H1 (cell line): ENCODE data around the gene ATXN2. TPM values are rescaled to one million over a fixed set of nuclear protein-coding genes. Genes with fewer than 3 reads are reported as not detected.

ENCODE experiments used
- CTCF ChIA-PET: fragments of 300-600 bp; sonication (Branson Sonifier 250); formaldehyde crosslinking; loops from one replicate; lab custom pipeline; 2021; ENCODE audit not compliant: partially characterized antibody; lab: Charles Lee
- POLR2A ChIA-PET: fragments of 300-600 bp; sonication (Branson Sonifier 250); formaldehyde crosslinking; loops from one replicate; lab custom pipeline; 2021; ENCODE audit warnings: inconsistent platforms; ENCODE audit not compliant: partially characterized antibody; lab: Charles Lee
- DNase-seq, 2 experiments: peaks; one replicate each; pipeline versions ENCODE4 v3.0.0 to v3.0.0-alpha.2; 2010 to 2022; ENCODE audit warnings: low spot score in 2 of 2, low read depth in 1 of 2, mixed read lengths in 1 of 2
- FAIRE-seq: peaks from 2 replicates; lab custom pipeline; 2011; peaks lifted over from hg19 to GRCh38; lab: Jason Lieb, UNC
- H2AFZ ChIP-seq: 2 replicates; pipeline ENCODE4 v1.8.1; 2012; ENCODE audit warnings: low read length, inconsistent platforms
- H2AK5ac ChIP-seq: 2 replicates; pipeline ENCODE4 v1.6.1; 2013; ENCODE audit warnings: low read depth, low read length
- H2BK120ac ChIP-seq: replicated peaks from 2 replicates; pipeline ENCODE3; 2013; ENCODE audit warnings: low read depth, low read length, inconsistent platforms
- H2BK12ac ChIP-seq: 2 replicates; pipeline ENCODE4 v1.6.1; 2013; ENCODE audit warnings: low read depth, low read length
- H2BK15ac ChIP-seq: 2 replicates; pipeline ENCODE4 v1.6.1; 2013; ENCODE audit warnings: low read length
- H2BK20ac ChIP-seq: 2 replicates; pipeline ENCODE4 v1.6.1; 2013; ENCODE audit warnings: low read length
- H2BK5ac ChIP-seq: 2 replicates; pipeline ENCODE4 v1.6.1; 2013; ENCODE audit warnings: low read depth, low read length
- H3K14ac ChIP-seq: 2 replicates; pipeline ENCODE4 v1.6.1; 2013; ENCODE audit warnings: inconsistent platforms; ENCODE audit not compliant: insufficient read length
- H3K18ac ChIP-seq: 2 replicates; pipeline ENCODE4 v1.6.1; 2013; ENCODE audit warnings: low read length; ENCODE audit errors: extremely low read depth
- H3K23ac ChIP-seq: 2 replicates; pipeline ENCODE4 v1.6.1; 2013; ENCODE audit warnings: inconsistent platforms; ENCODE audit not compliant: insufficient read length
- H3K23me2 ChIP-seq: 2 replicates; pipeline ENCODE4 v1.6.1; 2013; ENCODE audit warnings: low read depth, low read length
- H3K27ac ChIP-seq: 2 replicates; pipeline ENCODE4 v1.6.1; 2011; ENCODE audit warnings: low read depth, low read length, inconsistent platforms
- H3K27me3 ChIP-seq, 4 experiments: replicated peaks in 1 of 4; 1 replicate in 1 of 4; 2 replicates in 3 of 4; pipeline versions ENCODE4 v1.6.1 to v1.8.1; 2011 to 2013; ENCODE audit warnings: low read length in 3 of 4, mild to moderate bottlenecking in 3 of 4, inconsistent platforms in 2 of 4, mixed read lengths in 2 of 4, moderate library complexity in 1 of 4; ENCODE audit not compliant: control insufficient read depth in 3 of 4, insufficient read depth in 3 of 4; ENCODE audit errors: extremely low read depth in 1 of 4
- H3K36me3 ChIP-seq, 4 experiments: 2 replicates each; pipeline versions ENCODE4 v1.6.1 to v1.8.1; 2011 to 2013; ENCODE audit warnings: mild to moderate bottlenecking in 4 of 4, low read length in 3 of 4, moderate library complexity in 2 of 4, control low read depth in 1 of 4, inconsistent platforms in 1 of 4; ENCODE audit not compliant: insufficient read depth in 4 of 4, control insufficient read depth in 2 of 4
- H3K4ac ChIP-seq: replicated peaks from 2 replicates; pipeline ENCODE3; 2013; ENCODE audit warnings: low read length, low read depth, mixed read lengths, inconsistent platforms; ENCODE audit not compliant: insufficient read length
- H3K4me1 ChIP-seq, 4 experiments: replicated peaks in 1 of 4; 1 replicate in 1 of 4; 2 replicates in 3 of 4; pipeline versions ENCODE4 v1.6.1 to v1.8.1; 2011 to 2013; ENCODE audit warnings: low read length in 3 of 4, inconsistent platforms in 2 of 4, mixed read lengths in 1 of 4; ENCODE audit not compliant: insufficient read depth in 4 of 4, control insufficient read depth in 3 of 4
- H3K4me2 ChIP-seq, 2 experiments: 2 replicates each; pipeline versions ENCODE4 v1.6.1 to v1.8.1; 2011 to 2013; ENCODE audit warnings: low read depth in 2 of 2, low read length in 2 of 2, control low read depth in 1 of 2, inconsistent platforms in 1 of 2, mild to moderate bottlenecking in 1 of 2; ENCODE audit not compliant: insufficient read depth in 1 of 2
- H3K4me3 ChIP-seq, 4 experiments: fragments of 200-600, 300-600 bp in 1 of 4; sonication (generic), shearing (Covaris generic), sonication (Bioruptor Twin) in 1 of 4; 2 replicates each; pipeline versions ENCODE4 v1.5.1 to v1.8.1; 2011 to 2016; ENCODE audit warnings: low read length in 4 of 4, low read depth in 3 of 4, control low read depth in 2 of 4, inconsistent platforms in 2 of 4, mild to moderate bottlenecking in 2 of 4, mixed read lengths in 1 of 4, moderate library complexity in 1 of 4; ENCODE audit not compliant: insufficient read depth in 2 of 4; ENCODE audit errors: extremely low read depth in 1 of 4
- H3K56ac ChIP-seq: replicated peaks from 2 replicates; pipeline ENCODE3; 2013; ENCODE audit warnings: low read depth, mild to moderate bottlenecking, mixed read lengths, low read length, inconsistent platforms; ENCODE audit not compliant: insufficient read length
- H3K79me1 ChIP-seq: 2 replicates; pipeline ENCODE4 v1.6.1; 2013; ENCODE audit warnings: low read depth, low read length, control low read depth
- H3K79me2 ChIP-seq, 2 experiments: 2 replicates each; pipeline versions ENCODE4 v1.6.1 to v1.8.1; 2012 to 2013; ENCODE audit warnings: low read length in 2 of 2, mild to moderate bottlenecking in 2 of 2, inconsistent platforms in 1 of 2; ENCODE audit not compliant: insufficient read depth in 2 of 2, control insufficient read depth in 1 of 2
- H3K9ac ChIP-seq, 4 experiments: replicated peaks in 1 of 4; 1 replicate in 1 of 4; 2 replicates in 3 of 4; pipeline versions ENCODE4 v1.6.1 to v1.8.1; 2011 to 2013; ENCODE audit warnings: low read depth in 3 of 4, low read length in 3 of 4, control low read depth in 2 of 4, mild to moderate bottlenecking in 2 of 4, moderate library complexity in 2 of 4, inconsistent platforms in 1 of 4; ENCODE audit errors: extremely low read depth in 1 of 4
- H3K9me3 ChIP-seq, 2 experiments: 2 replicates each; pipeline versions ENCODE4 v1.6.1 to v1.8.1; 2012 to 2013; ENCODE audit warnings: mild to moderate bottlenecking in 2 of 2, moderate library complexity in 2 of 2, control low read depth in 1 of 2, inconsistent platforms in 1 of 2, low read depth in 1 of 2, low read length in 1 of 2, mixed read lengths in 1 of 2; ENCODE audit not compliant: insufficient read depth in 2 of 2
- H4K20me1 ChIP-seq, 2 experiments: replicated peaks in 1 of 2; 2 replicates each; pipeline versions ENCODE3 to v1.8.1; 2011 to 2013; ENCODE audit warnings: inconsistent platforms in 2 of 2, low read length in 2 of 2, mild to moderate bottlenecking in 1 of 2; ENCODE audit not compliant: insufficient read depth in 2 of 2, control insufficient read depth in 1 of 2
- H4K5ac ChIP-seq: 2 replicates; pipeline ENCODE4 v1.6.1; 2013; ENCODE audit warnings: low read length, low read depth, mixed read lengths, inconsistent platforms; ENCODE audit not compliant: insufficient read length
- H4K8ac ChIP-seq: 2 replicates; pipeline ENCODE4 v1.8.0; 2013; ENCODE audit warnings: mild to moderate bottlenecking, moderate library complexity, low read length, inconsistent platforms; ENCODE audit not compliant: insufficient read depth; ENCODE audit errors: extremely low read depth
- H4K91ac ChIP-seq: replicated peaks from 2 replicates; pipeline ENCODE3; 2013; ENCODE audit warnings: low read length, mixed read lengths, inconsistent platforms; ENCODE audit not compliant: insufficient read length
- NRF1 ChIP-seq: IDR thresholded peaks from 2 replicates; pipeline ENCODE4 v1.6.1; 2011; ENCODE audit warnings: mild to moderate bottlenecking, low read depth, low read length, improper control_type of control experiment
- SRF ChIP-seq: IDR thresholded peaks from 2 replicates; pipeline ENCODE4 v1.6.1; 2011; ENCODE audit warnings: mild to moderate bottlenecking, low read depth, low read length, moderate library complexity
- TAF1 ChIP-seq: IDR thresholded peaks from 2 replicates; pipeline ENCODE4 v1.6.1; 2011; ENCODE audit warnings: mild to moderate bottlenecking, low read depth, low read length
- USF2 ChIP-seq: IDR thresholded peaks from 2 replicates; pipeline ENCODE4 v1.6.1; 2011; ENCODE audit warnings: low read length, improper control_type of control experiment
- WGBS, 2 experiments: shearing (Covaris generic) in 1 of 2; methylation state at CpG; one replicate each; pipeline versions ENCODE4 v1.1.6 to v1.1.7; 2013 to 2015; ENCODE audit warnings: low lambda C conversion rate in 2 of 2, mixed read lengths in 2 of 2, inconsistent platforms in 1 of 2, low coverage in 1 of 2, missing lambda C conversion rate in 1 of 2; ENCODE audit not compliant: insufficient replicate concordance in 2 of 2, insufficient coverage in 1 of 2, insufficient read length in 1 of 2; ENCODE audit errors: extremely low coverage in 1 of 2, missing lambda C conversion rate in 1 of 2; 5-methylcytosine and 5-hydroxymethylcytosine counted together
- polyA plus RNA-seq, 7 experiments: library from polyadenylated mRNA; depleted of rRNA in 3 of 7; stranded (reverse) in 5 of 7; unstranded in 2 of 7; fragments of >200 nt in 5 of 7; fragments of 200-250 nt in 2 of 7; gene quantifications; 1 replicate in 5 of 7; 2 replicates in 1 of 7; 4 replicates in 1 of 7; pipeline versions ENCODE4 v1.2.1 to v1.2.3, GENCODE V29; 2011 to 2013; ENCODE audit warnings: missing spikeins in 2 of 7, mixed read lengths in 2 of 7
- total RNA-seq: library from RNA; stranded (reverse); fragmentation: NEBNext Ultra II Directional; extraction: Animal tissue kit (Norgen Biotek cat#: 25700); gene quantifications from 2 replicates; pipeline ENCODE4 v1.2.1, GENCODE V29; 2021

The ATXN2 gene
- total and polyA plus RNA-seq, 2 of the 8 experiments (the other 6 are each of a cell fraction or from before 2014, with no cell fraction given): 46.6 to 80.7 TPM

DNA sequence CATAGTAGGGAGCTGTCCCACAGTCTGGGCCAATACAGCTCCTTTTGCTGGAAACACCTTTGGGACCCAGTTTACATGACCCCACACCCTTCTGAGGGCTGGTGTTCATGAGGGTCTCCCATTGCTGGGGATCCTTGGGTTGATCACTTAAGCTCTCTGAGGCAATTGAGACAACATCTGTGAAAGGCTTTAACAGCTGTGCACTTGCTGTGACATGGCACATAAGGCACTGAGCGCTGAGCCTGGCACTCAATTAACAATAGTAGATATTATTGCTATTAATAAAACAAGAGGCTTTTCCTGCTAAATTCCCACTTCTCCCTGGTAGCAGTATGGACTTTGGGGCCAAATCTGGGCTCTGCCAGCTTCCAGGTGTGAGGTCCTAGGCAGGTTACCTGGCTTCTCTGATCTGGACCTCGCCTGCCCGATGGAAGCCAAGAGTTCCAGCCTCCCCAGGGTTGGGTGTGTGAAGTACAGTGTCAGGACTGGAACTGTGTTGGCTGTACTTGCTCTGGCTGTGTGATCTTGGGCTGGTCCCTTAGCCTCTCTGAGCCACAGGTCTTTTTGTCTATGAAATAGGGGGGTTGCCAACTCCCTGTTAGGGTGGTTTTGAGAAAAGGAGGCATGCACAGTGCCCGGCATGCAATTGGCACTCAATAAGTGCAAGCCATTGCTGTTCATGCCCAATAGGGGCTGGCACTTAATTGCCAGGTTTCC, 190.3 kb downstream of the ATXN2 start:
- DNase-seq (no peak), FAIRE-seq (no peak)
- no peak overlapping the region for H3K4me3 ChIP-seq
- peaks cover 26 to 70% (median 49%) of the 10 kb centered on the region in 4 experiments for H3K4me1 ChIP-seq
- WGBS, 2 experiments: 87% methylated on average over 4 of the region's 4 CpGs; no CpG with 5 or more reads in 1 of the 2 experiments
- H2AFZ ChIP-seq: no peak overlapping the region
- peaks cover 11% of the 10 kb centered on the region; the same call in 1 of the 2 replicates for H3K23me2 ChIP-seq
- H4K20me1 ChIP-seq: peaks cover 16 to 24% of the 10 kb centered on the region in 2 experiments
- no peak overlapping the region for H3K14ac ChIP-seq
- no peaks in the 10 kb centered on the region for H3K27me3 ChIP-seq
- no peaks in the 10 kb centered on the region for H3K36me3 ChIP-seq
- POLR2A ChIA-PET: interaction anchor here (0.7 to 4.3 kb wide), 11 partner anchors 10 to 43 kb away, joined by 3 to 29 read pairs (median 5); no protein-coding TSS in a partner anchor
- H2BK12ac ChIP-seq: peak overlapping the region; percentile 40
- H3K79me2 ChIP-seq: peaks cover 36 to 75% of the 10 kb centered on the region in 2 experiments
- H4K91ac ChIP-seq: peak overlapping the region; percentile 27
- no peak overlapping the region for H2BK15ac ChIP-seq
- H3K23ac ChIP-seq: no peak overlapping the region
- no peak overlapping the region for H3K4ac ChIP-seq
- CTCF ChIA-PET: interaction anchor here (0.8 to 22.8 kb wide), 4 partner anchors 12 to 40 kb away, joined by 3 to 838 read pairs (median 8); no protein-coding TSS in a partner anchor
- no peak overlapping the region for H4K5ac ChIP-seq
- H3K4me2 ChIP-seq: no peak overlapping the region; a peak in 1 of 4 replicates
- H2AK5ac ChIP-seq: no peak overlapping the region; the same call in 1 of the 2 replicates
- H4K8ac ChIP-seq: no peak overlapping the region
- no peak overlapping the region for H3K27ac ChIP-seq
- TF ChIP-seq SRF (no peak), TAF1 (no peak), NRF1 (no peak), USF2 (no peak)
- no peaks in the 10 kb centered on the region for H3K9me3 ChIP-seq
- no peak overlapping the region for H2BK20ac ChIP-seq
- H2BK5ac ChIP-seq: peak overlapping the region; percentile 68; the same call in 1 of the 2 replicates
- no peak overlapping the region for H3K56ac ChIP-seq
- peaks cover 14% of the 10 kb centered on the region for H3K79me1 ChIP-seq
- H2BK120ac ChIP-seq: no peak overlapping the region
- H3K9ac ChIP-seq: no peak overlapping the region
- H3K18ac ChIP-seq: no peak overlapping the region; the same call in 1 of the 2 replicates
